ENCODE data around the gene NXPE3.
"Not testable (repeated sequence)": the region's sequence is repeated elsewhere in the genome, so short reads cannot be mapped to it uniquely, and the experiment has no call there.

The NXPE3 gene

GRCh38 chr3:101779047-101779821 lies at the start of gene NXPE3:
TSS of gene NXPE3 (plus strand) at chr3:101779211. CDS start at chr3:101785597, 6,386 bp downstream.
- DNase-seq = peak; percentile 90

GRCh38 chr3:101729586-101729985 lies 49.4 kb upstream of the NXPE3 start:
- DNase-seq = no peak

DNA sequence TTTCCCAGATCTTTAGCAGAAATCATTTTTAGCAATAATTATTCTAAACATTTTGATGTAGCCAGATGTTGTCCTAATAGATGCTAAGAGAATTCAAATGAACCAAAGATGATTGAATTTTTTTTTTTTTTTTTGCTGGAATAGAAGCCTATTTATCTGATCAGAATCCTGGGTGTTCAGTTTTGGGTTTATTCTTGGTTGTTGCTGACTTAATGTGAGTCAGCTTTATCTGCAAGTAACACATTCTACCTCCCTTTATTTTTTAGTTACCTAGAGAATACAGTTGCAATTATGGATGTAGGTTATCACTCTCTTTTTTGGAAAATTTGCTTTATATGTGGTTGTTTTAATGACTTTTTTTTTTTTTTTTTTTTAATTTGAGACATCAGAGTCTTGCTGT lies 48.2 kb upstream of the NXPE3 start:
- DNase-seq = no peak

DNA sequence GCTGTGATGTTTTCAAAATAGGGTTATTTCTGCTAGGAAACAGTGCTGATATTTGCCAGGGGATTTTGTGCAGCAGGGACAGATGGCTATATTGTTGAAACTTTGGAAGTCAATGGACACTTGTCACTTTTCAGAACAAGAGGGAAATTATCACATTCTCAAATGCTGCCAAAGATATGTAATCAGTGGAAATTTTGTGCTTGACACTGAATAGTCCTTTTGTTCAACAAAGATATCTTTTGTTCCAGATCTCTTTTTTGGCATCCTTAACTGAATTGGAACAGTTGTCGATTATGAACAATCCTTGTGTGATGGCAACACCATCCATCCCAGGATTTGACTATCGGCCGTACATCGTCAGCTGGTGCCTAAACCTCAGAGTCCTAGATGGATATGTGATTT lies 46.8 kb upstream of the NXPE3 start:
- no peak for DNase-seq

- no peak for DNase-seq
Observed at GRCh38 chr3:101735833-101736232, 43.2 kb upstream of the NXPE3 start.

DNA sequence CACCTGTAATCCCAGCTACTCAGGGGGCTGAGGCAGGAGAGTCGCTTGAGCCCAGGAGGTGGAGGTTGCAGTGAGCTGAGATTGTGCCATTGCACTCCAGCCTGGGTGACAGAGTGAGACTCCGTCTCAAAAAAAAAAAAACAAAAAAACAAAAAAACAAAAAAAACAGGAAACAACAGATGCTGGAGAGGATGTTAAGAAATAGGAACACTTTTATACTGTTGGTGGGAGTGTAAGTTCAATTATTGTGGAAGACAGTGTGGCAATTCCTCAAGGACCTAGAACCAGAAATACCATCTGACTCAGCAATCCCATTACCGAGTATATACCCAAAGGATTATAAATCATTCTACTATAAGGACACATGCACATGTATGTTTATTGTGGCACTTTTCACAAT lies 37.1 kb upstream of the NXPE3 start:
- DNase-seq = not testable (repeated sequence)

DNA sequence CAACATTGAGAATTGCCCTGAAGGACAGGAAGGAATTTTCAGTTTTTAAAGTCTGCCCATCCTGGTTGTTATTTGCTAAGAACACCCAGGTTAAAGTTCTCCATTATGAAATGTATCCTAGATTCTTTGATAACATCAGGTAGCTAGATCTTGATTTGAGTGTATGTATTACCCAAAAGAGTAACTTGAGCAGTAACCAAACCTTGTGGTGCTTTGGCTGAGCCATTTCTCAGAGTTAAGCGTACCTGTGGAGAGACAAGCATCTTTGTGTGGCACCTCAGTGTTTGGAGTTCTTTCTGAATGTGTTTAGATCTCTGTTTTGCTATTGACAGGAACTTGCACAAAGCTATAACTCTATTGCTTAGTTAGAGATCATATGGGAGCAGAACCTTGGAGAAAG lies 34.2 kb upstream of the NXPE3 start:
- DNase-seq = no peak

GRCh38 chr3:101745934-101746333 lies 33.1 kb upstream of the NXPE3 start:
- not testable (repeated sequence) for DNase-seq

DNA sequence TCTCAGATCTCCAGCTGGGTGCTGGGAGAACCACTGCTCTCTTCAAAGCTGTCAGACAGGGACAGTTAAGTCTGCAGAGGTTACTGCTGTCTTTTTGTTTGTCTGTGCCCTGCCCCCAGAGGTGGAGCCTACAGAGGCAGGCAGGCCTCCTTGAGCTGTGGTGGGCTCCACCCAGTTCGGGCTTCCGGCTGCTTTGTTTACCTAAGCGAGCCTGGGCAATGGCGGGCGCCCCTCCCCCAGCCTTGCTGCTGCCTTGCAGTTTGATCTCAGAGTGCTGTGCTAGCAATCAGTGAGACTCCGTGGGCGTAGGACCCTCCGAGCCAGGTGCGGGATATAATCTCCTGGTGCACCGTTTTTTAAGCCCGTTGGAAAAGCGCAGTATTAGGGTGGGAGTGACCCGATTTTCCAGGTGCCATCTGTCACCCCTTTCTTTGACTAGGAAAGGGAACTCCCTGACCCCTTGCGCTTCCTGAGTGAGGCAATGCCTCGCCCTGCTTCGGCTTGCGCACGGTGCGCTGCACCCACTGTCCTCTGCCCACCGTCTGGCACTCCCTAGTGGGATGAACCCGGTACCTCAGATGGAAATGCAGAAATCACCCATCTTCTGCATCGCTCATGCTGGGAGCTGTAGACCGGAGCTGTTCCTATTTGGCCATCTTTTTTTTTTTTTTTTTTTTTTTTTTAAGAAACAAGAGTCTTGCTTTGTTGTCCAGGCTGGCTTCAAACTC lies 25.5 kb upstream of the NXPE3 start:
- DNase-seq = peak; percentile 45

DNA sequence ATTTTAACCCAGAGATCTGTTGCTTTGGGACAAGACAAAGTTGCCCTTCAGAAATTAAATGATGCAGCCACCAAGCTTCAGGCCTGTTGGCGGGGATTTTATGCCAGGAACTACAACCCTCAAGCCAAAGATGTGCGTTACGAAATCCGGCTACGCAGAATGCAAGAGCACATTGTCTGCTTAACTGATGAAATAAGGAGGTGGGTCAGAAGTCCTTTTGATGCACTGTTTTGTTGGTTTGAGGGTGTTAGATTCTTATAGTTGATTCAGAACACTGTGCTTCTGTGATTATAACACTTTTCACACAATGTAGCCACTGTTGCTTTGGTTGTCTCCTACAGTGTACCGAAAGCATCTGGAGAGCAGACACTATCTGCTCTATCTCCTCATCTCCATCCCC lies 20.8 kb upstream of the NXPE3 start:
- DNase-seq = no peak

DNA sequence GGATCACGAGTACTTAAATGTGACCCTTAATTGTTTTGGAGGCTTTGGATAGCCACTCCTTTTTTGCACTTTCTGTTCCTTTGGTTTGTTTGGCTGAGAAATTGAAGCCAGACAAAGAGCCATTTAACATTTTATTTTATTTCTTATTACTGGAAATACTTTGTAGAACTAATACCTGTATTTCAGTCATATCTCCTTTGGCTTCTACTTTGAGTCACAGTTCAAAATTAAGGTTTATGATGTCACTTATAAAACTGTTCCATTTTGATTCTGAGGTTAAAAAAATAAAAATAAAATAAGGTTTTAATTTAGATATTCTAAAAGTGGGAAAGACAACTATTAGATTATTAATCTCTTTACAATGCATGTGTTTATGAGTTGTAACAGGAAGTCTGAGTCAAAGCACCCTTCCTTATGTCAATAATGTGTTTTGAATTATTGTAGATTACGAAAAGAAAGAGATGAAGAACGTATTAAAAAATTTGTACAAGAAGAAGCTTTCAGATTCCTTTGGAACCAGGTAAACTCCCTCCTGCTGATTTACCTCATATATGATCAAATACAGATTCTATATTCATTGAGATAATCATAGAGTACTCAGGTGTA lies 16.9 kb upstream of the NXPE3 start:
- DNase-seq = no peak

DNA sequence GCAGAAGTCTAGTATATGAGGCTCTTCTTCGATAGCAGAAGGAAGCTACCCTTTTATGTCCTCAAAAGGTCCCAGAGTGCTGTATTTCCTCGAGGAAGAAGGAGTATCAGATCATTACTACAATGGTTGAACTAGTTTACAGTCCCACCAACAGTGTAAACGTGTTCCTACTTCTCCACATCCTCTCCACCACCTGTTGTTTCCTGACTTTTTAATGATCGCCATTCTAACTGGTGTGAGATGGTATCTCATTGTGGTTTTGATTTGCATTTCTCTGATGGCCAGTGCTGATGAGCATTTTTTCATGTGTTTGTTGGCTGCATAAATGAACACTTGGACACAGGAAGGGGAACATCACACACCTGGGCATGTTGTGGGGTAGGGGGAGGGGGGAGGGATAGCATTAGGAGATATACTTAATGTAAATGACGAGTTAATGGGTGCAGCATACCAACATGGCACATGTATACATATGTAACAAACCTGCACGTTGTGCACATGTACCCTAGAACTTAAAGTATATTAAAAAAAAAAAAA lies 1.2 kb upstream of the NXPE3 start:
- DNase-seq = not testable (repeated sequence)

DNA sequence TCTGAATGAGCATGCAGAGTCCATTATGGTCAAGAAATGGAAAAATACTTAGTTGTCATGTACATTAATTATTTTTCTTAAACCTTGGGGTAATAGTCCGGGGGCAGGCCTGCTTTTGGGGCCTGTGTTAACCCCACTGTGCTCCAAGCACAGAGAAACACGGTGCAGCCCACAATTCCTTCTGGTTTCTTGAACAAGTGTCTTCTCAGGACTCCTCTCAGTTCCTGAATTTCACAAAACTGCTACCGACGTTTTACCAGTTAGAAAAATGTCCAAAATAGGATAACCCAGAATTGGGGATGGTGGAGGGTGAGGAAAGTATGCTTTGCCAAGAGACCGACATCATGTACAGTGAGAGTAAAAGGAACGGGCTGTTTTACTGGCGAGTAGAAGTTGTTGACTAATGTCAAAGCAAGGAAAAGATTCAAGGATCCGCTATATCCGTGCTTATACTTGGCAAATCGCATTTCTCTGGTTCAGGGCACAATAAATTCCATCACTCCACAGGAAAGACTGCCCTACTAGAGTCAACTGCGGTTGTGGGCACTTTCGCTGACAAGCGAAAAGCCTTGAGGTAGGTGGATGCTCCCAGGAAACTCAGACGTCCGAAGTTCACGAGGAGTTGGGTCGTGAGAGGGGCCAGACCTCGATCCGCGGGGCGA lies 495 bp upstream of the NXPE3 start:
- DNase-seq = no peak

DNA sequence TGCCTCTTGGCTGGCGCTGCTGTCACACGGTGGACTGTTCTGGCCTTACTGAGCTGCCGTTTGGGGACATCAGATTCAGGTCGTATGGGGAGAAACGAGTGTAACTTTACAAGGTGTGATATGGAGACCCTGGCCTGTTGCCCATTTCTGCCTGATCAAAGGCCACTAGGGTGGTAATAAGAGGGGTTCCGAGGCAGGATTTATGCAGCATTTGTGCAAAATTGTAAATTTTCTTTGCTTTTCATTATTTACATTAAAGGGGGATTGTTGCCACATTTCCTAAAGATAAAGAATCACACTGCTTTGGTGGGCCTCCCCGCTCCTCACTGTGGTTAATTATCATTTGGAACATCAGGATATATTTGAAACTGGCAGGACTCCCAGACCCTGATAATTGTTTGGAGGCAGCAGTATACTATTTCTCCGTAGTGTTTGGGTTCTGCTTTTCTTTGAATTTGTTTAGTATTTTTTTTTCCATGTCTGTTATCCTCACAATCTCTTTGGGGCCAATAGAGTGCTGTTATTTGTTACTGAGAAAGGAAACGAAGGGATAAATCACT lies 891 bp downstream of the NXPE3 start:
- DNase-seq = no peak

DNA sequence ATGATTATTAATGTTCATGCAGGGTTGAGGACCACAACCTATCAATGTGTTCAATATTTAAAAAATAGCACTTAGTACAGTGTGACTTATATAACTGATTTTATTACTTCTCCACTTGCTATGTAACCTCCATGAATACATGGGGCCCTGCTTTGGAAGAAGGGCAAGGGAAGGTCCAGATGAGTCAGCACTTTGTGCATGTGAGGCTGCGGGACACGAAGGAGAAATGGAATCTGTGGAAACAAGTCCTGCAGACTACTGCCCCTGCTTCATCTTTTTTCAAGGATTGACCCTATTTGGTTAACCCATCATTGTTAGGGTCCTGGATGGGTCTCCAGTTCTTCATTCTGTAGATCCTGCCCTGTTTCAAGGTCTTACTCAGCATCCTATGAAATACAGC lies 1.6 kb downstream of the NXPE3 start:
- no peak for DNase-seq

GRCh38 chr3:101781166-101781565 lies 2.2 kb downstream of the NXPE3 start:
- no peak for DNase-seq

- DNase-seq = no peak
Observed at GRCh38 chr3:101784855-101785613, 6.0 kb downstream of the NXPE3 start.

DNA sequence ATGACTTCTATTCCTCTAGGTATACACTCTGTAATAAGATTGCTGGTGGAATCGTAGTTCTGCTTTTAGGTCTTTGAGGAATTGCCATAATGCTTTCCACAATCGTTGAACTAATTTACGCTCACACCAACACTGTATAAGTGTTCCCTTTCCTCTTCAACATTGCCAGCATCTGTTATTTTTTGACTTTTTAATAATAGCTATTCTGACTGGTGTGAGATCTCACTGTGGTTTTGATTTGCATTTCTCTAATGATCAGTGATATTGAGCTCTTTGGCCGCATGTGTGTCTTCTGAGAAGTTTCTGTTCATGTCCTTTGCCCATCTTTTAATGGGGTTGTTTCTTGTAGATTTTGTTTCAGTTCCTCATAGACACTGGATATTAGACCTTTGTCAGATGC lies 12.8 kb downstream of the NXPE3 start:
- DNase-seq = no peak

DNA sequence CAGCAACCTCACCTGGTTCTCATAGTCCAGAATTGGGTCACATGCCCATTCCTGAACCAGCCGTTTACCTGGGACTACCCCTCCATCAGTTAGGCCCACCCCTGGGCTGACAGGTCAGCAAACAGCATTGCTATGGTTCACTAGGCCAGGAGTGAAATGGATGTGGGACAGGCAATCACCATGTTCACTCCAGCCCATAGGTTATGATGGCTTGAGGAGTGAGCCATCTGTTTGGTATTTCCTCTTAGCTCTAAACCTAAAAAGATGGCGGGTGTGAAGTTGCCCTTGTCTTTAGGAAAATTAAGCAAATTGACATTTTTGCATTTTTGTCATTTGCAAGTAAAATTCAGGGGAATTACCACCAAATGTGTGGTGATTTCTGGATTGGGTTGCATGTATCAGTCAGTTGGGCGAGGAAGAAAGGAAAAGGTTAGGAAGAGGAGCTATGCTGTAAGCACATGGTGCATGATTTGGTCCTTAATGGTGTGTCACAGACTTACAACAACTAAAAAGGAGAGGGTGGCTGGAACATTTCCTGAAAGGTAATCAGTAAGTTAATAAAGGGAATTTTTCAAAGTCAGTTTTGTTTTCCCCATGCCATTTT lies 17.2 kb downstream of the NXPE3 start:
- DNase-seq = no peak

DNA sequence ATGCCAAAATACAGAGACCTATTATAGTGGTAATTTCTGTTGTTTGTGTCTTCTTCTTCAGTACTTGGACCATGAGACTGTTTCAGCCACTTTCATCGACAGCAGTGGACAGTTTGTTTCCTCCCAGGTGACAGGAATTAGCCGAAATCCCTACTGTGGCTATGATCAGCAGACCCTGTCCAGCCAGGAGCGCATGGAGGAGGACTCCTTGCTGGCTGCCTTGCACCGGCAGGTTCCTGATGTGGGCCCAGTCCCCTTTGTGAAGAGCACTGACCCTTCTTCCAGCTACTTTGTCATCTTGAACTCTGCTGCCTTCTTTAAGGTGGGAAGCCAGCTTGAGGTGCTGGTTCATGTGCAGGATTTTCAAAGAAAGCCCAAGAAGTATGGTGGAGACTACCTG lies 22.2 kb downstream of the NXPE3 start:
- DNase-seq = no peak

- no peak for DNase-seq
Observed at GRCh38 chr3:101802179-101802578, 23.2 kb downstream of the NXPE3 start.

Measured in CD4-positive, alpha-beta T cell treated with Interferon gamma for 1 hour (primary cell).